GM19043 (cell line): Measurements from ENCODE around the gene MED12.

Experiments used
- ATAC-seq: cut with Tn5 transposase; IDR thresholded peaks from one replicate; pipeline ENCODE4 v1.9.1; 2021; ENCODE audit warnings: low read depth; ENCODE audit not compliant: unreplicated experiment

Gene MED12

GRCh38 chrX:71106427-71106826 is 12.0 kb upstream of the MED12 start, which contains the start of gene CXorf65:
TSS of gene CXorf65 (minus strand) at chrX:71106740. CDS start at chrX:71106556, 184 bp downstream.
- no peak for ATAC-seq

- ATAC-seq: no peak
These were observed 11.2 kb upstream of the MED12 start for GRCh38 chrX:71107245-71107644.

- ATAC-seq: no peak
These were observed 10.5 kb upstream of the MED12 start for GRCh38 chrX:71107762-71108360.

DNA sequence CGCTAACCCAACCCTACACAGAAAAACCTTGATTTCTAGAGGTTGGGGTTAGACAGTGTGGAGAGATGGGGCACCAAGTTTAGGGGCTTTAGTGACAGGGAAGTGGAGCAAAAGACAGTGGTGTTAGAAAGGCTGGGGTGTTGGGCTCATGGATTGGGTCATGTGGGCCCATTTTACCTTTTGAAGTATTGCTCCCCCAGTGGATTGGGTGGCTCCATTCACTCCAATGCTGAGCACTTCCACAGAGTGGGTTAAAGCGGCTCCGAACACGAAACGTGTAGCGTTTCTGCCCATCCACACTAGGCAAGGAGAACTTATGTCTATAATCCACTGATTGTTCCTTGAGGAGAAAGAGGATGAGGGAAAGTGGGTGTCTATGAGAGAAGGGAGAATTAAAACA is 9.3 kb upstream of the MED12 start:
- ATAC-seq: no peak

DNA sequence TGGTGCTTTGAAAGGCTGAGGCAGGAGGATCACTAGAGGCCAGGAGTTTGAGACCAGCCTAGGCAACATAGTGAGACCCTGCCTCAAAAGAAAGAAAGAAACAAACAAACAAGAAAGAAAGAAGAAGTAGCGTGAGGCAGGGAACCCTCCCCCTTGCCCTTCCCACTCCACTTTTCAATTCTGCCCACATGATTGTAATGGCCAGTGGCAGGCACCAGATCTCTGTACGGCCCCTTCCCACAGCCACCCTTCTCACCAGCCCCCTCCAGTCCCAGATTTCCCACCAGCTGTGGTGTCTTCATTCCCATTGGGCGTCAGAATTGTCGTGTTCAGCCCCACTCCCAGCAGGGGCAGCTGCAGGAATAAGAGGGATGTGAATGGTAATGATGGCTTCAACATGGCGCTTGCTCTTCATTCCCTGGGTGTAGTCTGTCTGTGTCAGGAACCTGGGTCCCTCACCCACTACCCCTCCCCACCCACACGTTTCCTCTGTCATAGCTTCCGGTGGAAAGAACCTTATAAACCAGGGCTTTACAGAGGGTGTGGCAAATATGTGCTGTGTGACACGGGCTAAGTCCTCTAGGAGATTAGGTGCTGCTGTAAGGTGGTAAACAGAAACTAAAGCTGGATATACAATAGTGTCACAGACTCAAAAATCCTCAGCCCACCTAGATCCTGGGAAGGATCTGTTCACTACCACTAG is 7.1 kb upstream of the MED12 start, which contains the start of gene IL2RG:
IL2RG (minus strand) TSS at position 437 of the 703 bp plus-strand sequence; CDS start at position 399, 38 bp downstream.
- ATAC-seq: peak; percentile 93

GRCh38 chrX:71111921-71112431 is 6.4 kb upstream of the MED12 start:
- ATAC-seq: peak; percentile 7

DNA sequence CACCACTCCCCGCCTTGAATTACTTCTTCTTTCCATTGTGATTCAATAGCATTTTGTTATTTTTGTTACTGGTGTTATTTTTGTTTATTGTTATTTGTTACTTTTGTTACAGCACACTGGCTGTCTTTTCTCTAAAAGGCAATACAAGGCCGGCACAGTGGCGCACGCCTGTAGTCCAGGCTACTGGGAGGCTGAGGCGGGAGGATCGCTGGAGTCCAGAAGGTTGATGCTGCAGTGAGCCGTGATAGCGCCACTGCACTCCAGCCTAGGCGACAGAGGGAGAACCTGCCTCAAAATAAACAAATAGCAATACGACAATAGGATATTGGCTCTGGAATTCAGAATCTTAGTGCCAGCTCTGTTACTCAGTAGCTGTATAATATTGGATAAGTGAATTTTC is 1.0 kb upstream of the MED12 start:
- ATAC-seq: no peak

GRCh38 chrX:71118985-71119535 is 664 bp downstream of the MED12 start:
- ATAC-seq: no peak

- ATAC-seq: no peak
These were observed 9.9 kb downstream of the MED12 start for GRCh38 chrX:71128166-71128833.

- peak; percentile 72 for ATAC-seq
These were observed 10.7 kb downstream of the MED12 start for GRCh38 chrX:71128915-71129765.

- no peak for ATAC-seq
These were observed 13.1 kb downstream of the MED12 start for GRCh38 chrX:71131510-71131909.

- ATAC-seq: no peak
These were observed 22.0 kb downstream of the MED12 start for GRCh38 chrX:71140440-71140839.

- ATAC-seq: no peak
These were observed 25.1 kb downstream of the MED12 start for GRCh38 chrX:71143508-71143907.

- ATAC-seq: no peak
These were observed 26.3 kb downstream of the MED12 start, which contains the start of gene NLGN3 for GRCh38 chrX:71144651-71145050. TSS of gene NLGN3 (plus strand) at chrX:71144841. CDS start at chrX:71147750, 2,909 bp downstream.

DNA sequence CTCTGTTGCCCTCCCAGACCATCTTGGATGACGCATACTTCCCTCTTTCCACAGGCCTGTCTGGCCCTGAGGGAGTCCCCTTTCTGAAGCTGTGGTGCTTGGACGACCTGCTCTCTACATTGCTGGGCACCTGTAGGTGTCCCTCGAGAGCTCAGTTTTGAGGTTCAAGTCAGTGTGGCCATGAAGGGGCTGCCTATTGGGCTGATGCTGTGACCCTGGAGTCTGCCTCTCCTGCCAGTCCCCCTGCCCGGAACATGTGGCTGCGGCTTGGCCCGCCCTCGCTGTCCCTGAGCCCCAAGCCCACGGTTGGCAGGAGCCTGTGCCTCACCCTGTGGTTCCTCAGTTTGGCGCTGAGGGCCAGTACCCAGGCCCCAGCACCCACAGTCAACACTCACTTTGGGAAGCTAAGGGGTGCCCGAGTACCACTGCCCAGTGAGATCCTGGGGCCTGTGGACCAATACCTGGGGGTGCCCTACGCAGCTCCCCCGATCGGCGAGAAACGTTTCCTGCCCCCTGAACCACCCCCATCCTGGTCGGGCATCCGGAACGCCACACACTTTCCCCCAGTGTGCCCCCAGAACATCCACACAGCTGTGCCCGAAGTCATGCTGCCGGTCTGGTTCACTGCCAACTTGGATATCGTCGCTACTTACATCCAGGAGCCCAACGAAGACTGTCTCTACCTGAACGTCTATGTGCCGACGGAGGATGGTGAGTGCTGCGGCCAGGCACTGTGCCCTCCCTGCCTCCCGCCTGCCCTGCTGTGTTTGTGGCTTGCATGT is 29.3 kb downstream of the MED12 start:
- no peak for ATAC-seq

DNA sequence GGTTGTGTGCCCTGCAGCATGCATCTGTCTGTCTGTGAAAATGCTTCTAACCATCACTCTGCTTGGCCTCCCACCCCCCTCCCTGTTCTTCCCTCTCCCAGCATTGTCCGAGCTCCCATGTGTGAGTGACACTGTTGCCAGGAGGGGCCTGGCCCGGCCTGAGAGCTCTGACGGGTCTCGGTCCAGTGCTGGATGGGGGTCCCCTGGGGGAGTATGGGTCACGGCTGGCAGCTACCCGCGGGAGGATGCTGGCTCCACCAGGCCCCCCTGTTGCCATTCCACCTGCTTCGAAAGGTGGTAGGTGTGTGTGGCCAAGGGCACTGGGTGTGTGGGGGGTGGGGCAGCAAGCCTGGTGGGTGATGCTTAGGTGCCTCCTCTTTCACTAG is 29.9 kb downstream of the MED12 start:
- ATAC-seq: no peak

- ATAC-seq: no peak
These were observed 33.0 kb downstream of the MED12 start for GRCh38 chrX:71151366-71151765.

GRCh38 chrX:71154196-71154595 is 35.8 kb downstream of the MED12 start:
- ATAC-seq: no peak

DNA sequence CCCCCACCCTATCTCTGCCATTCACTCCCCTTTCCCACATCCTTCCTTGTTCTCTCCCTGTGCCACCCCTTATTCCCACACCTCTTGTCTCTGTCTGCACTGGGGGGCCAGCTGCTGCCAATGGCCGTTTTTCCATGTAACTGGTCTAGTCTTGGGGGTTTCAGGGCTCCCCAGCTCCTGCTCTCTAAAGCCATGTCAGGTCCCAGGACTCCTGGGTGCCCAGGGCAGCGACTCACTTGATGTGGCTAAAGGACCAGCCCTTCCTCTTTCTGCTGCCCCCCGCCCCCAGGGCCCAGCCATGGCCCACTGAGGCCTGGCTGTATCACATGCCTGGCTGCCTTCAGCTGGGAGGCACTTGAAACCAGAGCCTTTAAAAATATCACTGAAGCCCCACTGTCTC is 36.2 kb downstream of the MED12 start:
- ATAC-seq: no peak
